Measurements from ENCODE around the gene CTDSPL.
A peak's percentile ranks its signal among the peaks of the same experiment; 100 is the strongest.

Gene CTDSPL

DNA sequence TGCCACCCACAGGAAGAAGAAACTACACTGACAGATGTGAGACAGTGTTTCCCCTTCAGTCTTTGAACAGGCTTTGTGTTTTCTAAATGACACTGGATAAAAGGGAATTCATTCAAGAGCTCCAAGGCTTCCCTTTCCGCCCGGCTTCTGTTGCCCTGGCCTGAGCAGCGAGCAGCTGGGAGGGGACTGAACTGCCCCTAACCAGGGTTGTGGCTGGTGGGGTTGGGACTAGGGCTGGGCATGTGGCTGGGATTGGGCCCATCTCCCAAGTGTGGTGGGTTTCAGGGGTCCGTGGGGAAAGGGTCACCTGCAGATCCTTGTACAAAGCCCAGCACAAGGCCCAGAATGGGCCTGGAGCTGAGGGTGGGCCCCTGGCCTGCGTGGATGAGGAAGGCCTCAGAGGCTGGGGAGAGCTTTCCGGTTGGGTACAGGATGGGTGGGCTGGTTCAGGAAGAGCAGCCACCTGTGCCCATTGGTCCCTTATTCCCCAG lies 139.3 kb downstream of the CTDSPL start:
- TF ChIP-seq REST (IDR thresholded peaks at IDR 0.05; ENCODE audit: insufficient replicate concordance, low read depth) (no peak), SPI1 (IDR thresholded peaks at IDR 0.05; ENCODE audit: borderline replicate concordance, low read depth) (no peak), CTCF (IDR thresholded peaks at IDR 0.05; ENCODE audit: insufficient read depth, low read length) (no peak)
- no peak for DNase-seq (ENCODE audit: low read depth in 1 of 2, low spot score in 1 of 2)
- Histone ChIP-seq H3K27me3 (ENCODE audit: insufficient read depth, poor library complexity, severe bottlenecking) (no peaks in the 10 kb centered on the region), H3K27ac (replicated peaks) (no peak overlapping the region), H3K4me3 (replicated peaks; ENCODE audit: insufficient read depth, low read length) (no peak overlapping the region)

DNA sequence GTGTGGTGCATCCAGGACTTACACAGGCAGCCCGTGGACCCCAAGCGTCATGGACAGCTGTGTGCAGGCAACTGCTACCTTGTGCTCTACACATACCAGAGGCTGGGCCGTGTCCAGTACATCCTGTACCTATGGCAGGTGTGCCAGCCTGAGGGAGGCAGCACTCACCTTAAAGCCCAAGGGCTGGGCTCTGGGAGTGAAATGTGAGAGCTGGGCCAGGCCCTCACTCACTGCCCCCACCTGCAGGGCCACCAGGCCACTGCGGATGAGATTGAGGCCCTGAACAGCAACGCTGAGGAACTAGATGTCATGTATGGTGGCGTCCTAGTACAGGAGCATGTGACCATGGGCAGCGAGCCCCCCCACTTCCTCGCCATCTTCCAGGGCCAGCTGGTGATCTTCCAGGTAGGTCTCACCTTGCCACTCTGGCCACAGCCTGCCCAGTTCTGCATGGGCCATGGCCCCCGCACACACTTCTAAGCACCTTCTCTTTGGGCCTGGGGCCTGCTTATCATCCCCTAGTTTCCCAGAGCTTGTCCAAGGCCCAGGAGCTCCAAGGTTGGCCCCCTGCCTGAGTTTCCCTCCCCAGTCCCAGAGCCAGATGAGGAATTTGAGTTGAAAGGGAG lies 139.9 kb downstream of the CTDSPL start:
- Histone ChIP-seq H3K27ac (replicated peaks) (no peak overlapping the region), H3K4me3 (replicated peaks; ENCODE audit: insufficient read depth, low read length) (no peak overlapping the region), H3K27me3 (ENCODE audit: insufficient read depth, poor library complexity, severe bottlenecking) (no peaks in the 10 kb centered on the region)
- TF ChIP-seq CTCF (IDR thresholded peaks at IDR 0.05; ENCODE audit: insufficient read depth, low read length) (peak; percentile 34), REST (IDR thresholded peaks at IDR 0.05; ENCODE audit: insufficient replicate concordance, low read depth) (no peak)
- DNase-seq (ENCODE audit: low read depth in 1 of 2, low spot score in 1 of 2), result no peak

DNA sequence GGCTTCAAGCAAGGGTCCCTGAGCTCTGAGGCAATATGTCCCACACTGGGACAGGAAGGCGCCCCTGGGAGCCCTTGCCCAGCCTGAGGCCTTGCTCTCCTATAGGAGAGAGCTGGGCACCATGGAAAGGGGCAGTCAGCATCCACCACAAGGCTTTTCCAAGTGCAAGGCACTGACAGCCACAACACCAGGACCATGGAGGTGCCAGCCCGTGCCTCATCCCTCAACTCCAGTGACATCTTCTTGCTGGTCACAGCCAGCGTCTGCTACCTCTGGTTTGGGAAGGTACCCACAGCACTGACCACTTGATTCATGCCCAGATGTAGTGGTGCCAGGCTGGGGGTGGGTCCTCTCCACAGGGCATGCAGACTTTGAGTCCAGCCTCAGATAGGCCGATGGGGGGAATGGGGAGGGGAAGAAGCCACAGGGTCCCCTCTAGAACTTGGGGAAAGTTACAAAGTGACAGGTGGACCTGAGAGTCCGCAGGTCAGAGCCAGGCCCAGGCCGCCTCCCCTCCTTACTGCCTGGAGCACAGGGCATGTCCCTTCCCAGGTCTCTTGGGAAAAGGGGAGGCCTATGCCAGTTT lies 140.7 kb downstream of the CTDSPL start:
- no peaks in the 10 kb centered on the region for H3K27me3 ChIP-seq (ENCODE audit: insufficient read depth, poor library complexity, severe bottlenecking)
- no peak overlapping the region for H3K27ac ChIP-seq (replicated peaks)
- no peak overlapping the region for H3K4me3 ChIP-seq (replicated peaks; ENCODE audit: insufficient read depth, low read length)
- no peak for TF ChIP-seq REST (IDR thresholded peaks at IDR 0.05; ENCODE audit: insufficient replicate concordance, low read depth)
- TF ChIP-seq POLR2AphosphoS5 (IDR thresholded peaks at IDR 0.05; ENCODE audit: low read depth), result no peak
- no peak for TF ChIP-seq GABPA (IDR thresholded peaks at IDR 0.05; ENCODE audit: low read depth)
- TF ChIP-seq SPI1 (IDR thresholded peaks at IDR 0.05; ENCODE audit: borderline replicate concordance, low read depth), result no peak
- TF ChIP-seq CTCF (IDR thresholded peaks at IDR 0.05; ENCODE audit: insufficient read depth, low read length), result no peak
- no peak for DNase-seq (ENCODE audit: low read depth in 1 of 2, low spot score in 1 of 2)

Measured in HL-60 (cell line).